Stimulated activated CD4-positive, alpha-beta T cell treated with anti-CD3 and anti-CD28 coated beads, Interleukin-1b, Interleukin-23, amount 100 ng/mL, for 4 hours (primary cell): Measurements from ENCODE around the gene GPR179.
A peak's percentile ranks its signal among the peaks of the same experiment; 100 is the strongest.
"Not testable (repeated sequence)": the region's sequence is repeated elsewhere in the genome, so short reads cannot be mapped to it uniquely, and the experiment has no call there.

Experiments used
- DNase-seq, 2 donors: peaks; one replicate each; pipeline ENCODE4 v3.0.0-alpha.2; 2020; ENCODE audit warnings: low read depth in 2 of 2

GPR179 gene

DNA sequence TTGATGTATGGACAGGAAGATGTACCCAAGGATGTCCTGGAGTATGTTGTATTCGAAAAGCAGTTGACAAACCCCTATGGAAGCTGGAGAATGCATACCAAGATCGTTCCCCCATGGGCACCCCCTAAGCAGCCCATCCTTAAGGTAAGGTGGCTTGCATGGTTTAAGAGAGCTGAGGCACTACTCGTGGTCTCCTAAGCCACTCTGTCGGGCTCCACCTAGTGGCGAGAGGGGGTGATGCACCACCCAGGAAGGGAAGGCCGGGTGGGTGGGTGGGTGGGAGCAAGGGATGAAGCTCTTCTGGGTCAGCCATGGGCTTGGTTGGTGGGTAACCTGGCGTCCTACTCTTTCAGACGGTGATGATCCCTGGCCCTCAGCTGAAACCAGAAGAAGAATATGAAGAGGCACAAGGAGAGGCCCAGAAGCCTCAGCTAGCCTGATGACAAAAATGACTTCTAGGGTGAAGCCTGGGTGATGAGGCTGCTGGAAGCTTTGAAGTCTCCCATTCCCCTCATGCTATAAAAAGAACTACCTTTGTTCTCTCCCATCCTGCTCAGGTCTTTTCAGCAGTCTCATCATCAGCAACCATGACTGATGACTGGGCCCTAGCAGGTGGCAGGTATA lies 21.5 kb downstream of the GPR179 start:
- DNase-seq: peak; percentile 66 to 72

DNA sequence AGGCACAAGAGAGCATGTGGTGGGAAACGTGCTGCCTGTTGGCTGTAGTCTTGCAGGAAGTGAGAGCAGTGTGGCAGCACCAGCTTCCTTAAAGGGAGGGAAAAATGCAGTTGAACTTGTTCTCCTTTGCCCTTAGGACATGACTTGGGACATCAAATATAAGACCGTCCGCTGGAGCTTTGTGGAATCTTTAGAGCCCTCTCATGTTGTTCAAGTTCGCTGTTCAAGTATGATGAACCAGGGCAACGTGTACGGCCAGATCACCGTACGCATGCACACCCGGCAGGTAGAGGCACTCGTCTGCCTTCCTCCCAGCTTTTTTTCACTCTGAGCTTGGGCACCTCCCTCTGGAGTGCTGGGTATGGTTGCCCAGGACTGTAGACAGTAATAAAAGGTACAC lies 23.3 kb downstream of the GPR179 start:
- DNase-seq: no peak

DNA sequence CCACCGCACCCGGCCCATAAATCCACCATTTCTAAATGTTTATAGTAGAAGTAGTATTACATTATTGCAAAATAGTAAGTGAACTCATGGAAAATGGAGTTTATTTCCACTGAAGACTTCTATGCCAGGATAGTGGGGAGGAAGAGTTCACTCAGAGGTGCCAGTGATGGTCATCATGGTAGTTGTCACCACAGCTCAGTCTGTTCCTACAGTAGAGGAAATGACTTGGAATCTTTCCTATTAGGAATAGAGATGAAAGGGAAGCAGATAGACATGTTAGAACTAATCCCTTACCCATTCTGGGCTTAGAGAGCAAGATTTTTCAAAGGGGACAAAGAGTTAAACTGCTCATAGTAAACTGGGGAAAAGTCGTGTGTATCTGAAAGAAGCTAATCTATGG lies 26.7 kb downstream of the GPR179 start:
- DNase-seq: no peak

DNA sequence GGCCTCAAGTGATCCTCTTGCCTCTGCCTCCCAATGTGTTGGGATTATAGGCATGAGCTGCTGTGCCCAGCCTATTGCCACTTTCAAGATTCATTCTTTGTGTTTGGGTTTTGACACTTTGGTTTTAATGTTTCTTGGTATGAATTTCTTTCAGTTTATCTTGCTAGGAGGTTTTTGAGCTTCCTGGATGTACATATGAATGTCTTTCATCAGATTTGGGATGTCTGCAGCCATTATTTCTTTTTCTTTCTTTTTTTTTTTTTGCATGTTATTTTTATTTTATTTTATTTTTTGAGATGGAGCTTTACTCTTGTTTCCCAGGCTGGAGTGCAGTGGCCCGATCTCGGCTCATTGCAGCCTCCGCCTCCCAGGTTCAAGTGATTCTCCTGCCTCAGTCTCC lies 28.3 kb downstream of the GPR179 start:
- no peak for DNase-seq

DNA sequence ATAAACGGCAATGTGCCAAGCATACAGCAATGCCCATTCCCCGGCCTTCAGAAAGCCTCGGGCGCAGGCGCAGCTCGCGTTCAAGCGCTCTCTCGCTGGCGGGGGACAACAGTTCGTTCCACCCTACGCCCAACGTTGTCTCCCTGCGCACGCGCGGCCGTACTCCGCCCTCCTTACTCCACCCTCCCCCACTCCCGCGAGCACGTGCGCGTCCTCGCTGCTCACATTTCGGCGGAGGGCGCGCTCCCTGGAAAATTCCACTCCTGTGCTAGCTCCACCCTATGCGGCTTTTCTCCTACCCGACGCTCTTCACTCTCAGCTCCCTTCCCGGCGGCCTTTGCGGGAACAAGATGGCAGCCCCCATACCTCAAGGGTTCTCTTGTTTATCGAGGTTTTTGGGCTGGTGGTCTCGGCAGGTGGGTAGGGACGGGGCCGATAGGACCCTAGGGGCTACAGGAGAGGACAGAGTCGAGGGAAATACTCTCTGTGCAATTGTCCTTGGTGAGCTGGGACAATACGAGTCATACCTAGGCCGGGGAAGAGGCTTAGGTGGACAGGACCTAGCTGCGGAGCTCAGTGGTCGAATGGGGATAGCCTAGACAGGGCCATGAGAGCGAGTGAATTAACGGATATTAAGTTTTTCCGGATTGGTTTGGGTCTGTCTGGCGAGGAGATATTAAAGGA lies 46.8 kb downstream of the GPR179 start, which contains the start of gene MRPL45:
Gene MRPL45, plus strand, starts transcription at position 335 of the 684 bp plus-strand sequence. Its CDS starts 16 bp downstream, at position 351.
- DNase-seq: peak; percentile 94 to 96

DNA sequence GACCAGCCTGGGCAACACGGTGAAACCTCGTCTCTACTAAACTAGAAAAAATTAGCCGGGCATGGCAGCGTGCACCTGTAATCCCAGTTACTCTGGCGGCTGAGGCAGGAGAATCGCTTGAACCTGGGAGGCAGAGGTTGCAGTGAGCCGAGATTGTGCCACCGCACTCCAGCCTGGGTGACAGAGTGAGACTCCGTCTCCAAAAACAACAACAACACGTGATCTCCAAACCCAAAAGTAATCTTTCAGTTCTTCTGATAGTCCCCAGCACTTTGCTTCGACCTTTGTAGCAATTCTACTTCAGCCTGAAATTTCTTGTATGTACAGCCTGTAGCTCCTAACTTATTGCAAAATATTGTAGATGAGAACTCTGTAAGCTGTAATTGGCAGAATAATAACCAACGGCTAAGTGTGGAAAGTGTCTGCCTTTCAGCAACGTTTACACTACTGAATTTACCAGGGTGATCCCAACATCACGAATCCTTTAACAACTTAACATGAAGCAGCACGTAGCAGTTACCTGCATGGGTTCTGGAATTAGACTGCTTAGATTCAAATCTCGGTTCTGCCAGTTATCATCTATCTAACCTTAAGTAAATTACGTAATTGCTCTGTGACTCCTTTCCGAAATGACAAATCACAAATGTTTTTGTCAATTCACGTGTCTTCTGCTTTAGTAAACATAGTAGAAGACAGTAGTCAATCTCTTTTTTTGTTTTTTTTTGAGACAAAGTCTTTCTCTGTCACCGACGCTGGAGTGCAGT lies 48.0 kb downstream of the GPR179 start:
- not testable (repeated sequence) for DNase-seq

DNA sequence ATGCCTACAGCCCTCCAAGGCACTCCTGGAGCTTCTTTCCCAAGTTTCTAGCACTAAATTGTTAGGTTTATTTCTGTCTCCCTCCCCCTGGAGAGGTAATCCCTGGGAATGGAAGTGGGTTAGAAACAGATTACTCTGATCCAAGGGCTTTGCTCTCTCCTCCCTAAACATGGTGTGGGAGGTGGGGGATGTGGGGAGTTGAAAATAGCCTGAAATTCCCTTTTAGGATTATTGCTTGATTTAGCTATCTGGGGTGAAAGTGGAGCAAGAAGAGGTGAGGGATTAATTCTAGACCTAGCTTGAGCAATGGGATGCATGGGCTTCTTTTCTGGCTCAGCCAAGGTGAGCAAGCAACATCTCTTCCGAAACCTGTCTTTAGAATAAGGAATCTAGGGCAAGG lies 54.0 kb downstream of the GPR179 start:
- DNase-seq: not testable (repeated sequence)

DNA sequence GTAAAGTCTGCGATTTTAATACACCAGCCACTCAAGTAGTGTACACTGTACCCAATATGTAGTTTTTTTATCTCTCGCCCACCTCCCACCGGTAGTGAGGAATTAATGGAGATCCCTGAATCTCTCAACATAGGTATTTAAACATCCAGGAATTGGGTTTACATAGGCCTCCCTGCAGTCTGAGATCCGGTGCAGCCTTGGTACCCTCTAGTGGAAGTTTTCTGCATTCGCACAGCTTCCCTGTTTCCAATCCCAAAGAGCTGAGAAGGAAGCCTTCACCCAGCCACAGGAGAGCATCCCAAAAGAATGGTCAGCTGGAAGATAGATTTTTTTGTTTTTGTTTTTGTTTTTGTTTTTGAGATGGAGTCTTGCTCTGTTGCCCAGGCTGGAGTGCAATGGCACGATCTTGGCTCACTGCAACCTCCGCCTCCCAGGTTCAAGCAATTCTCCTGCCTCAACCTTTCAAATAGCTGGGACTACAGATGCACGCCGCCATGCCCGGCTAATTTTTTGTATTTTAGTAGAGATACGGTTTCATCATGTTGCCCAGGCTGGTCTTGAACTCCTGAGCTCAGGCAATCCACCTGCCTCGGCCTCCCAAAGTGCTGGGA lies 55.4 kb downstream of the GPR179 start:
- not testable (repeated sequence) for DNase-seq

DNA sequence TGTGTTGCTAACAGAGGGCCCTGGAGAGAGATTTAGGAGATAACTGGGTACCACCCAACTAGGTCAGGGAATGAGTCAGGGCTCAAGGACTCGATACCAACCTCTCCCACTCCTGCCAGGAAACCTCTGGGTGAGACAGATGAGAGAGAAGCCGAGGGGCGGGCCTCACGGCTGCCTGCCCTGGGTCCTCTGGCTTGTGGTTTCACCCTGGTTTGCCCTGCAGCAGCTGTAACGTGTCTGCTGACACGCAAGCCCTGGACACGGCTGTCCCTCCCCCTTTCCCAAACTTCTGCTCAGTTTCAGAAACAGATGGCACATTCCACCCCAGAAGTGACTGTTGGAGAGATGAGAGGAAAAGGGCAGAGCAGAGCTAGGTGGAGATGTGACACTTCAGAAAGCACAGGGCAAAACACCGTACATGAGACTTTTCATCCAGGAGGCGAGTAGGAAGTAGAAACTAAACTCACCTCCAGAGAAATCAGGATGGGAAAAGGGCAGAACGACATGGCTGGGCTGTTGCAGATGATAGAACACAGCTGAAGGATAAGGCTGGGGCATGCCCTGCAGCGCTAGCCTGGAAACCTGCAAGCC lies 57.2 kb downstream of the GPR179 start:
- not testable (repeated sequence) for DNase-seq

DNA sequence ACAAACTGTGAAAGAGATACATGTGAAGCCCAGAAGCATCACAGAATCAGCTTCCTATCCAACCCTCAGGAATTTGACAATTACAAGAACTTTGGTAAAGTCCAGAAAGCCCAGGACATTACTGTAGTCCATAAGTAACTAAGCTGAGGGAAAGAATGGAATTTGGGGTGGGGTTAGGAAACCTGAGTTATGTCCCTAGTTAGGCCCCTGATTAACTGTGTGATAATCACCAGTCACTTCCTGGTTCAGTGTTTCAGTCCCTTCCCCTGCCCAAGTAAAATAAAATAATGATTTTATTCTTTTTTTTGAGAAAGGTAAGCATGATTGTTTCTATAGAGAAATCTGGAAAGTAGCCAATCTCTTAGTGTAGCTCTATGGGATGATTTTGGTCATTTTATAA lies 57.8 kb downstream of the GPR179 start:
- not testable (repeated sequence) for DNase-seq
